Adrenal gland (tissue), 5 donors: ENCODE measurements around the gene ANAPC1.

Source experiments
- CTCF ChIP-seq, 6 experiments: fragments of 450-650 bp in 4 of 6; fragments of 200-600 bp in 2 of 6; sonication (generic) in 1 of 6; IDR thresholded peaks; 1 replicate in 5 of 6; 2 replicates in 1 of 6; pipeline versions ENCODE4 v1.5.1 to v1.8.0; 2016 to 2021; ENCODE audit warnings: antibody characterized with exemption in 6 of 6, mild to moderate bottlenecking in 2 of 6, moderate library complexity in 1 of 6
- POLR2A ChIP-seq, 2 donors: fragments of 450-650 bp; IDR thresholded peaks; one replicate each; pipeline ENCODE4 v1.6.1; 2017; ENCODE audit warnings: antibody characterized with exemption in 2 of 2, mild to moderate bottlenecking in 2 of 2, moderate library complexity in 1 of 2
- donor health status: DM: no; HTN: no; CAD: no.

DNA sequence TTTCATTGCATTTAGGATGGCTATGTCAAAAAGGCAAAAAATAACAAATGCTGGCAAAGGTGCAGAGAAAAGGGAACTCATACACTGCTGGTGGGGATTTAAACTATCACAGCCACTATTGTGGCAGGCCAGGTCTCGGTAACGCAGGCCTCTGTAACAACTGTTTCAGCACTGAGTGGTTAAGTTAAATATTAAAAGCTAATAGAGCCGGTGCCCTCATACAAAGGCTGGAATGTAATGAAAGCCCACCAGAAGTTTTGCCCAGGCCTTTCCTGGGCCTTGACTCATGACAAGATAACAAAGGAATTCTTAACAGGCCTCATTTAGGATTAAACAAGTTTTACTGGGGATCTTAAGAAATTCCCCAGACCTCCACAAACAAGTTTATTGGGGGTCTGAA lies 25.1 kb upstream of the ANAPC1 start:
- no peak for TF ChIP-seq POLR2A (IDR thresholded peaks at IDR 0.05)
- TF ChIP-seq CTCF (IDR thresholded peaks at IDR 0.05), result no peak
